ES-I3 (cell line): ENCODE measurements around the gene FRMD4B.
A peak's percentile ranks its signal among the peaks of the same experiment; 100 is the strongest.

Experiments
- H3K36me3 ChIP-seq: 2 replicates; pipeline ENCODE4 v1.6.1; 2013; ENCODE audit warnings: mild to moderate bottlenecking, low read length, control low read depth, moderate library complexity; ENCODE audit not compliant: insufficient read depth
- H3K4me1 ChIP-seq: 2 replicates; pipeline ENCODE4 v1.6.1; 2013; ENCODE audit warnings: mild to moderate bottlenecking, control low read depth, low read length; ENCODE audit not compliant: insufficient read depth
- H3K9ac ChIP-seq: 2 replicates; pipeline ENCODE4 v1.6.1; 2013; ENCODE audit warnings: low read depth, mild to moderate bottlenecking, low read length, moderate library complexity
- H3K9me3 ChIP-seq: 2 replicates; pipeline ENCODE4 v1.6.1; 2013; ENCODE audit warnings: mild to moderate bottlenecking, low read length, moderate library complexity; ENCODE audit not compliant: control insufficient read depth, insufficient read depth

The FRMD4B gene

DNA sequence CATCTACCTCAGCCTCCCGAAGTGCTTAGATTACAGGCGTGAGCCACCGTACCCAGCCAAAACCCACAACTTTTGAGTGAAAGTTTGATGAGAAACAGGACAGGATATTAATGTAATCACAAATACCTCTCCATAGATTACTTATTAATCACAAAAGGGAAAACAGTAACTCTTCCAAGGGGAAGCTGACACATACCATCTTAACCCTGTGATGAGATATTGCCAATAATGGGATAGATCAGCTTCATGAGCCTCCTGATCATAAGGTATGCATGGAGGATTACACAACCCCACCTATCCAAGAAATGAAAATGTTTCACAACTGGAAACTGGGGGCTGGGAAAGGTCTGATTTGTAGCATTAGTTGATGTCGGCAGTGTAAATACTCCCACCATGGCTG lies 131.5 kb downstream of the FRMD4B start:
- Histone ChIP-seq H3K9ac (no peak overlapping the region), H3K36me3 (no peaks in the 10 kb centered on the region), H3K9me3 (no peaks in the 10 kb centered on the region)

DNA sequence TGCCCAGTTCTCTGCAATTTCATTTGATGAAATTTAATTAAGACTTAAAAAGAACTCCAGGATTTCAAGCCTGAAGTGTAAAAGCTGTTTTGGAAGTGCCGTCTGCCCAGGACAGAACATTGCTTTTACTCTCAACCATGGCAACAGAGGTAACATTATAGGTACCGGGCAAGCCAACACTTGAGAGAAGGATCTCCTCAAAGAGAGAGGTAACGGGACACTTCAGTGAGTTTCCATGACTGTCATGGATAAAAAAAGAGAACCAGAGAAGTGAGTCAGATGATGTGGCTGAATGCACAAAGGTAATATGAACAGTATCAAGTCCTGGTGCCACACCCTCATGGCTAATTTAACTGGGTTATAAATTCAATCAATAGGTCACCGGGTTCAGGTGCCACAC lies 133.3 kb downstream of the FRMD4B start:
- H3K4me1 ChIP-seq, result peaks cover 19% of the 10 kb centered on the region
- H3K9ac ChIP-seq, result no peak overlapping the region
- no peaks in the 10 kb centered on the region for H3K36me3 ChIP-seq
- H3K9me3 ChIP-seq, result no peaks in the 10 kb centered on the region

More for the DNA sequence above, 131.5 kb downstream of the FRMD4B start:
- peaks cover 10% of the 10 kb centered on the region for H3K4me1 ChIP-seq

- no peaks in the 10 kb centered on the region for H3K9me3 ChIP-seq
- peaks cover 19% of the 10 kb centered on the region for H3K4me1 ChIP-seq
- H3K9ac ChIP-seq, result no peak overlapping the region
- H3K36me3 ChIP-seq, result no peaks in the 10 kb centered on the region
Measured at GRCh38 chr3:69252141-69252540, 133.7 kb downstream of the FRMD4B start.

- Histone ChIP-seq H3K36me3 (no peaks in the 10 kb centered on the region), H3K4me1 (peaks cover 23% of the 10 kb centered on the region), H3K9ac (no peak overlapping the region), H3K9me3 (no peaks in the 10 kb centered on the region)
Measured at GRCh38 chr3:69251078-69251805, 134.6 kb downstream of the FRMD4B start.

- Histone ChIP-seq H3K9me3 (no peaks in the 10 kb centered on the region), H3K9ac (peak overlapping the region; percentile 37; the same call in 1 of the 2 replicates), H3K36me3 (no peaks in the 10 kb centered on the region), H3K4me1 (peaks cover 23% of the 10 kb centered on the region)
Measured at GRCh38 chr3:69250014-69250413, 135.9 kb downstream of the FRMD4B start.

DNA sequence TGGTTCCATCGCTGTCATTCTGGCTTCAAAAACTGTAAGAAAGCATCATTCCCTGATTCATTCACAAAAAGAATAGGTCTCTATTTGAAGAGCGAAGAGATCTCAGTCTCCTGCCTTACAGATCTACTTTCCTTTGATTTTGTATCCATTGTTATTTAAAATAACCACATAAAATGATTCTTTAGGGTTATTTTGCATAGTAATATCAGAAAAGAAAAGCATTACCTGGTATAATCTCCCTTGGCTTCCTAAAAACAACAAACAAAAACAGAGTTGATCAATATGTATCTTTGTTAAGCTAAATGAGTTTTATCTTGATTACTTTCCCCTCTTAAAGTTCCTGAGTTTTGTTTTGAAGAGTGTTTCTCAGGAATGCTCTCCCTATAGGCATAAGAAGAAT lies 136.9 kb downstream of the FRMD4B start:
- Histone ChIP-seq H3K36me3 (no peaks in the 10 kb centered on the region), H3K9ac (no peak overlapping the region), H3K4me1 (peaks cover 28% of the 10 kb centered on the region), H3K9me3 (no peaks in the 10 kb centered on the region)

GRCh38 chr3:69248436-69248835 lies 137.5 kb downstream of the FRMD4B start:
- H3K4me1 ChIP-seq, result peaks cover 33% of the 10 kb centered on the region
- no peak overlapping the region for H3K9ac ChIP-seq
- no peaks in the 10 kb centered on the region for H3K36me3 ChIP-seq
- H3K9me3 ChIP-seq, result no peaks in the 10 kb centered on the region

DNA sequence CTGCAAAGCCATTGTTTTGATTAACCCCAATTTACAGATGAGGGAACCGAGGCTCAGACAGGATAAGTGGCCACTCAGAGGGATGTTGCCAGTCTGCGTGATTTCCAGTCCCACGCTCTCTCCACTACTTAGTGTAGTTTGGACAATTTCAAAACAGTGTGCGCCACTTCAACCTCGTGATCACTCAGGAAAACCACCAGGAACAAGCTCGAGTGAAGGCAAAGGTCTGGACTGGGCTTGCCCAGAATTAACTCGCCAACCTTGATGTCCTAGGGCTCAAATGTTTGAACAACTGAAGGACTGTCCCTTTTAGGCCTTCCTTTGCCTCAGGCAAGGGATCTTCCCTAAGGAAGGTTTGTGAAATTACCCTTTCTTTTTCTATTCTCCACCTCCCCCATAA lies 139.3 kb downstream of the FRMD4B start:
- H3K9me3 ChIP-seq, result no peaks in the 10 kb centered on the region
- H3K36me3 ChIP-seq, result no peaks in the 10 kb centered on the region
- H3K4me1 ChIP-seq, result peaks cover 49% of the 10 kb centered on the region
- H3K9ac ChIP-seq, result no peak overlapping the region

DNA sequence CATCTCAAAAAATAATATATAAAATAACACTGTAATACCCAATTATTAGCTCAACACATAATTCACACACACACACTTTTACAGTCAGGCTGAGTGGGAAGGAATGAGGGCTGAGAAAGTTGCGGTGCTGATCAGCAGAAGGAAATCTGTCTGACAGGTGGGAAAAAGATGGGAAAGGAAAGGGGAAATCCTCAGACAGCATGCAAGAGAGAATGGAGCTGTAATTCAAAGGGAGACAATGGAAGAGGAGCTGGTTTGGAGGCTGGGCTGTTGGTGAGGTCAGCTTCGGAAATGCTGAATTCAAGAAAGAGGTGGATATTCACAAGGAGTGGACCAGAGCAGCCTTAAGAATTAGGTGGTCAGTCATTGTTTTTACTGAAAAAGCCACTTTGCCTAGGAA lies 141.8 kb downstream of the FRMD4B start:
- Histone ChIP-seq H3K4me1 (peaks cover 54% of the 10 kb centered on the region), H3K36me3 (no peaks in the 10 kb centered on the region), H3K9ac (no peak overlapping the region), H3K9me3 (no peaks in the 10 kb centered on the region)

GRCh38 chr3:69241769-69242168 lies 144.1 kb downstream of the FRMD4B start:
- H3K4me1 ChIP-seq, result peaks cover 61% of the 10 kb centered on the region
- no peak overlapping the region for H3K9ac ChIP-seq
- H3K9me3 ChIP-seq, result no peaks in the 10 kb centered on the region
- no peaks in the 10 kb centered on the region for H3K36me3 ChIP-seq

DNA sequence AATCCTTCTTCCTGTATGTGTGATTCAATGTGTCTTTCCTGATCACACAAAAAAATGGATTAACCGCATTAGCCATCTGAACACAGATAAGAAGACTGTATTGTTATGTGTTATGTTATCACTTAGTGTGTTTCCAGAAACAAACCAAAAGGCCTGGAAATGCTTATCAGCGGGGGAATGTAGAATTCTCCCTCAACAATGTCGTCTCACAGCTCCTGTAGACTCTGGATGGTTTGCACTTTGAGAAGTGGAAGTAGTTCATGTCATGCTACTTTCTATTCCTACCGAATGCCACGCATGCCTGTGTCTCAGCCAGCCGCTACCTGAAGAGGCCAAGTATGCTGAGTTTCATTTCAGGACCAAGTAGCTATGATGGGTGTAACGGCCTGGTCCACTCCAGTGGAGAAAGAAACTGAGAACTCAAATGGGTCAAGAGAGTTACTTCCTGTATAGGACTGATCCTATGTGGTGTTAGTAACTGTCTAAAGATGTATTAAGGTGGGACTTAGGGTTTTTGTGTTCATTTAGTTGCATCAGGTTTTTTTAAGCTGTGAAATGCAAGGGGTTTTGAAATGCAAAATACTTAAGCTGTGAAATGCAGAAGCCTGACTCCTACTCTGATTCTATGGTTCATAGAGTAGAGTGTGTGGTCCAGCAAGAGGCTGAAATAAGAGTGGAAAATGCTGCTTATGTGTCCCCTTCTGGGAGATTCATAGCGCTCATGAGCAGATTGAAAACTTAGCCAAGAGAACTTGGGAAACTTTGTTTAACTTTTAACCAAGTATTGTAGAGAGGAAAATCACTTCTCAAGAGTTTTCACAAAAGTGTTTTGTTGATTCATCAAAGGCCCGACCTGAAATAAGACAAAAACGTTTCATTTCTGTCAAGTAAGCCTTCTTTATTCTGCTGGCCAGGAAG lies 145.0 kb downstream of the FRMD4B start:
- no peaks in the 10 kb centered on the region for H3K36me3 ChIP-seq
- H3K4me1 ChIP-seq, result peaks cover 63% of the 10 kb centered on the region
- H3K9ac ChIP-seq, result no peak overlapping the region

DNA sequence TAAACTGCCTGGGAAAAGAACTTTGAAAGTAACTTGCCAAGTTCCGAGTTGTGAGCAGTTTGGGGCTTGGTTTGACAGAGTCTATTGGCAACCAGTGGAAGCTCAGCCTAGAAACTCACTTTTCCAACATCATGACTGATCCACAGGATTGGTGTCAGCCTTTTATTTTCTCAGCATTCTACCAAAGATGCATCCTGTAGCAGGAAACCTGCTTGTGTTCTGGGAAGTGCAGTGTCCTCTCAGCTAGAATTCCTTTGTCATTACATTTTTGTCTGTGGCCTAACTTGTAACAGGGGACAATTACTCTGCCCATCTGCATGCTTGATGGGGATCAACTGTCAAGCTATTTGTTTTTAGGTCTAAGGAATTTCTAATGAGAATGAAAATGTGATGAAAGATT lies 146.8 kb downstream of the FRMD4B start:
- no peaks in the 10 kb centered on the region for H3K9me3 ChIP-seq
- no peak overlapping the region for H3K9ac ChIP-seq
- H3K4me1 ChIP-seq, result peaks cover 58% of the 10 kb centered on the region
- H3K36me3 ChIP-seq, result no peaks in the 10 kb centered on the region

More for the DNA sequence above, 145.0 kb downstream of the FRMD4B start:
- no peaks in the 10 kb centered on the region for H3K9me3 ChIP-seq

GRCh38 chr3:69236812-69237707 lies 148.8 kb downstream of the FRMD4B start:
- no peaks in the 10 kb centered on the region for H3K36me3 ChIP-seq
- H3K4me1 ChIP-seq, result peaks cover 41% of the 10 kb centered on the region
- H3K9ac ChIP-seq, result peak overlapping the region; percentile 15; the same call in 1 of the 2 replicates
- H3K9me3 ChIP-seq, result no peaks in the 10 kb centered on the region

DNA sequence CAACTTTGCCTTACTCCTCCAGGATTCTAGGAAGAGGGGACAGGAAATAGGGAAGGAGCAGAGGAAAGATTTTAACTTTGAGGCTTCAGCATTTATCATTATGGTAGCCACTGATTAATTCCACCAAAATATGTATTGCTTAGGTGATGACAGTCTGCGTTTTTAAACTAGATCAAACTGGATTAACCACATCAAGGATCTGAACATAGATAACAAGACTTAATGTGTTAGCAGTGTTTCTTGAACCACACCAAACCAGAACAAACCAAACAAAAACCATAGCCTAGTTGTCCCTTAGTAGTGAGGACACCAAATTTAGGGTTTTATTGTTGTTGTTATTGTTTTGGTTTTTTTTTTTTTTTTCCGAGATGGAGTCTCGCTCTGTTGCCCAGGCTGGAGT lies 150.0 kb downstream of the FRMD4B start:
- Histone ChIP-seq H3K9ac (no peak overlapping the region), H3K4me1 (peaks cover 29% of the 10 kb centered on the region), H3K36me3 (no peaks in the 10 kb centered on the region), H3K9me3 (no peaks in the 10 kb centered on the region)
